ENCODE data around the gene LSM6.

Gene LSM6

GRCh38 chr4:146175541-146176453 lies at the start of gene LSM6:
TSS of gene LSM6 (plus strand) at chr4:146175718. CDS start at chr4:146182922, 7,204 bp downstream.
- peak within 1 kb of the TSS; percentile 92 for H3K27ac ChIP-seq
- TF ChIP-seq ZFX (IDR thresholded peaks at IDR 0.05), result peak; percentile 91
- TF ChIP-seq CTCF (conservative IDR thresholded peaks at IDR 0.05), result peak; percentile 14; the same call in 1 of the 2 replicates

- no peak overlapping the region for H3K27ac ChIP-seq
- TF ChIP-seq ZFX (IDR thresholded peaks at IDR 0.05) (no peak), CTCF (conservative IDR thresholded peaks at IDR 0.05) (no peak)
Measured at GRCh38 chr4:146132445-146132844, 43.1 kb upstream of the LSM6 start.

- TF ChIP-seq CTCF (conservative IDR thresholded peaks at IDR 0.05) (no peak), ZFX (IDR thresholded peaks at IDR 0.05) (peak; percentile 59)
- H3K27ac ChIP-seq, result peak overlapping the region; percentile 95
Measured at GRCh38 chr4:146134761-146135445, 40.6 kb upstream of the LSM6 start.

GRCh38 chr4:146135941-146136340 lies 39.6 kb upstream of the LSM6 start:
- no peak for TF ChIP-seq CTCF (conservative IDR thresholded peaks at IDR 0.05)
- TF ChIP-seq ZFX (IDR thresholded peaks at IDR 0.05), result no peak
- H3K27ac ChIP-seq, result no peak overlapping the region

GRCh38 chr4:146142768-146143167 lies 32.8 kb upstream of the LSM6 start:
- H3K27ac ChIP-seq, result no peak overlapping the region
- TF ChIP-seq CTCF (conservative IDR thresholded peaks at IDR 0.05) (no peak), ZFX (IDR thresholded peaks at IDR 0.05) (no peak)

GRCh38 chr4:146143888-146144287 lies 31.6 kb upstream of the LSM6 start:
- H3K27ac ChIP-seq, result no peak overlapping the region
- TF ChIP-seq ZFX (IDR thresholded peaks at IDR 0.05), result no peak
- no peak for TF ChIP-seq CTCF (conservative IDR thresholded peaks at IDR 0.05)

GRCh38 chr4:146146918-146147317 lies 28.6 kb upstream of the LSM6 start:
- H3K27ac ChIP-seq, result no peak overlapping the region
- TF ChIP-seq CTCF (conservative IDR thresholded peaks at IDR 0.05), result no peak
- TF ChIP-seq ZFX (IDR thresholded peaks at IDR 0.05), result no peak

Data from C4-2B (cell line).